Mammary epithelial cell (primary cell): ENCODE results near the gene FMO3.

ENCODE experiments used
- EZH2 ChIP-seq: IDR thresholded peaks from 2 replicates; pipeline ENCODE4 v1.6.1; 2012; ENCODE audit warnings: low read length, inconsistent platforms, borderline replicate concordance
- TF ChIP-seq, protein P1 (sequence below), 2 donors: IDR thresholded peaks in 1 of 2; conservative IDR thresholded peaks in 1 of 2; 2 replicates each; pipeline ENCODE4 v1.5.1; 2011 to 2012; ENCODE audit warnings: inconsistent platforms in 2 of 2, low read length in 2 of 2, mild to moderate bottlenecking in 2 of 2, control low read depth in 1 of 2, low read depth in 1 of 2; ENCODE audit not compliant: insufficient read depth in 1 of 2; ENCODE audit errors: extremely low read depth in 1 of 2

GRCh38 chr1:171134204-171134923 lies 43.7 kb downstream of the FMO3 start:
- TF ChIP-seq, protein P1, sequence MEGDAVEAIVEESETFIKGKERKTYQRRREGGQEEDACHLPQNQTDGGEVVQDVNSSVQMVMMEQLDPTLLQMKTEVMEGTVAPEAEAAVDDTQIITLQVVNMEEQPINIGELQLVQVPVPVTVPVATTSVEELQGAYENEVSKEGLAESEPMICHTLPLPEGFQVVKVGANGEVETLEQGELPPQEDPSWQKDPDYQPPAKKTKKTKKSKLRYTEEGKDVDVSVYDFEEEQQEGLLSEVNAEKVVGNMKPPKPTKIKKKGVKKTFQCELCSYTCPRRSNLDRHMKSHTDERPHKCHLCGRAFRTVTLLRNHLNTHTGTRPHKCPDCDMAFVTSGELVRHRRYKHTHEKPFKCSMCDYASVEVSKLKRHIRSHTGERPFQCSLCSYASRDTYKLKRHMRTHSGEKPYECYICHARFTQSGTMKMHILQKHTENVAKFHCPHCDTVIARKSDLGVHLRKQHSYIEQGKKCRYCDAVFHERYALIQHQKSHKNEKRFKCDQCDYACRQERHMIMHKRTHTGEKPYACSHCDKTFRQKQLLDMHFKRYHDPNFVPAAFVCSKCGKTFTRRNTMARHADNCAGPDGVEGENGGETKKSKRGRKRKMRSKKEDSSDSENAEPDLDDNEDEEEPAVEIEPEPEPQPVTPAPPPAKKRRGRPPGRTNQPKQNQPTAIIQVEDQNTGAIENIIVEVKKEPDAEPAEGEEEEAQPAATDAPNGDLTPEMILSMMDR (conservative IDR thresholded peaks at IDR 0.05 in 1 of 2, IDR thresholded peaks at IDR 0.05 in 1 of 2; ENCODE audit: extremely low read depth in 1 of 2, insufficient read depth in 1 of 2, low read depth in 1 of 2, low read length in 2 of 2): no peak
- TF ChIP-seq EZH2: no peak
